NCI-H2227 (cell line): ENCODE measurements around the gene RANBP17.
"Not testable (repeated sequence)": the region's sequence is repeated elsewhere in the genome, so short reads cannot be mapped to it uniquely, and the experiment has no call there.

ENCODE experiments used
- DNase-seq: peaks from one replicate; lab custom pipeline; 2025; ENCODE audit not compliant: unreplicated experiment; lab: John Stamatoyannopoulos, UW

Gene RANBP17

GRCh38 chr5:170861917-170862766, at the start of gene RANBP17:
RANBP17 (plus strand) TSS chr5:170862018.
- DNase-seq: peak; percentile 85

- DNase-seq: no peak
These were observed 48.6 kb upstream of the RANBP17 start for GRCh38 chr5:170813231-170813630.

DNA sequence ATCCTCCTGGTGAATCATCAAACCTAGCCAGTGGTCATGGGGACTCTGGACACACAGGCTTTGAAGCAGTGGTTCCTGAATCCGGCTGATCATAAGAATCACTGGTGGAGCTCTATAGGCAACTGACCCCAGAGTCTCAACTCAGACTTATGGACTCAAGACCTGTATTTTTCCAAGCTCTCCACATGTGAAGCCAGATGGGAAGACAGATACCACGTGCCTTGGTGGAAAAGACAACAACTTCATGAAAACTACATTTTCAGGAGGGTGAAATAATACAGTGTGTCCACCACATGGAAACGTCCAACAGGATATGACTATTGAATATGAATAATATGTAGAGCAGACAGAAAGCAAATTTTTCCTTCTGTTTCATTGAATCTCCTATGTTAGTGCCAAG, 44.6 kb upstream of the RANBP17 start:
- DNase-seq: no peak

DNA sequence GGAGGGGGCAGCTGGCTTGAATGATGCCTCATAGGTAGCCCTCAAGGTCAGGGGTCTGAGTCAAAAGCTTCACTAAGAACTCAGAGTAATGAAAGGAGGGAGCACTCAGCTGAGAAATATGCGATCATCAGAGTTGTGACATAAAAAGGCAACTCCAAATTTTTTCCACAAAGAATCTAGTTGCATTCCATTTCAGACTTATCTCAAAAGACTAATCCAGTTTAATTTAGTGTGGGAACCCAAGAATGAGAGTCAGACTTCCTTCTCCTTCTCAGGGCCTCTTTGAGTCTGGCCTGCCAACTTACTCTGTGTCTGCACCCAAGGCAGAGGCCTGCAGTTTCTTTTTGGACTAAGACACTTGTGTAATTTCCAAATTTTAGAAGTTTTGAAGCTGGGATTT, 43.6 kb upstream of the RANBP17 start:
- DNase-seq: no peak

GRCh38 chr5:170819824-170820223, 42.0 kb upstream of the RANBP17 start:
- DNase-seq: no peak

- no peak for DNase-seq
These were observed 40.5 kb upstream of the RANBP17 start for GRCh38 chr5:170821257-170821800.

DNA sequence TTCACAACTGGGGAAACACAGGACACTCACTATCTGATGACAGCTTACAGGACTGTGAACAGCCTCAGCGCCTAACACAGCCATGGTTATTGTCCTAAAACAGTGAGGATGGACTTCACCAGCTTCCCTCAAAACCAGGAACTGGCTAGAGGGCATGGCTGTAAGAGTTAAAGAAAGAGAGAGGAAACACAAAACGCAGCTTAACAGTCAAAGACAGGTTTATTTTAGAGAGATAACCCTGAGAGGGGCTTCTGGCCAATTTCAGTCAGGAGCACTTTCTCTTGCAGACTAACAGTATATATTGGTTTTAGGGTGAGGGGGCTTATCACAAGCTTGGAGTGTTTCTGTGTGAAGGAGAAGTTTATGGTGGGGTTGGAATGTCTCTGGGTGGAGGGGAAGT, 35.7 kb upstream of the RANBP17 start:
- DNase-seq: no peak

DNA sequence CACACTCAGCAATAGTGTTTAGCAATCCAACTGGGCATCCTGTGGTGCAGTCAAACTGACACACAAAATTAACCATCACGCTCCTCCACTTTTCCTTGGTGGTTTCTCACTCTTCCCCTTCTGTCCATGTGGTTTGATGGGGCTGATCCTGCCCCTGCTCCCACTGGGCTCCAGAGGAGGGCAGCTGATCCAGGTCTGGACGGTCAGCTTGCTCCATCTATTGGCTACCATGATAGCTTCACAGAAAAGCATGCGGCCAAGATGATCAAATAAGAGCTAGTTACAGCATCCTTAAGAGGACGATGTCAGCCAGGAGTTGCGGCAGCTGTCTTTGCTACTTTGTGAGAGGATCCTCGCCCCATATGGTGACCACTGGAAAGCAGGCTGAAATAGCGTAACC, 29.6 kb upstream of the RANBP17 start:
- DNase-seq: no peak

DNA sequence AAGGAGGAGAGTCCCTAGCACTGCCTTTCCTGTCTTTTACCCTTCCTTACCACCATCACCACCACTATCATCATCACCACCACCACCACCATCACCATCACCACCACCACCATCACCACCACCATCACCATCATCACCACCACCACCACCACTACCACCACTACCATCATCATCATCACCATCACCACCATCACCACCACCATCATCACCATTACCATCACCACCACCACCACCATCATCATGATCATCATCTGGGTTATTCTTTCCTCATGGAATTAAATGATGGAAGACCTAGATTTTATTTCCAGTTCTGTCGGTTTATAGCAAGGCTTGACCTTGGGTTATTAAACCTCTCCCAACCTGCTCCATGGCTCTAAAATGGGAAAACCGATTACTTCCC, 27.8 kb upstream of the RANBP17 start:
- DNase-seq: not testable (repeated sequence)

DNA sequence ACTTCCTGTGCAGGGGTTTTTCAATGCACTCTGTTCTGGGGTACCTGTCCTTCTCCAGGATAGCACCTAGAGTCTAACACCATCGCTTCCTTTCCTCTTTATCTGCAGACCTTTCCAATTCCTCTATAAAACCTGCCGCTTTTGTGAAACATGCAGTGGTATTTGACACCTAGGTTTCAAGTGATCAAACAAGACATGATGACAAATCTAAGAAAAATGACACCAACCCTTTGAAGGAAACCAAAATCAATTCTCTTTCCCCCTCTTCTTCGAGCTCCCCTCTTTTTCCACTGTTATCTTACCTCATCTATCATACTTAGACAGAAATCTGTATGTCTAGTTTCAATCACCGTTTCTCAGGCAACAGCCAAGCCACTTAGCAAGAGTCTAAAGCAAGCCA, 25.6 kb upstream of the RANBP17 start:
- DNase-seq: no peak

- no peak for DNase-seq
These were observed 17.9 kb upstream of the RANBP17 start for GRCh38 chr5:170843870-170844269.

GRCh38 chr5:170844651-170845050, 17.2 kb upstream of the RANBP17 start:
- no peak for DNase-seq

- DNase-seq: no peak
These were observed 15.4 kb upstream of the RANBP17 start for GRCh38 chr5:170846416-170846815.

DNA sequence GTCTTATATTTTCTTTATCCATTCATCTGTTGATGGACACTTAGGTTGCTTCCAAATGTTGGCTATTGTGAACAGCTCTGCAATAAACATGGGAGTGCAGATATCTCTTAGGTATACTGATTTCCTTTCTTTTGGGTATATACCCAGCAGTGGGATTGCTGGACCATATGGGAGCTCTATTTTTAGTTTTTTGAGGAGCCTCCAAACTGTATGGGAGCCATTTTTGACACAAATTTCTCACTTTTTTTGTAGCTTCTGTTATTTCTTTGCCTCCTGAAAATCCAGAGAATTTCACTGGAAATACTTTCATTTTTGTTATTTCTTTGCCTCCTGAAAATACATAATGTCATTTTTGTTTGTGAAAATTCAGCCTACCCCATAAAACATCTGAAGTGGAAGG, 15.0 kb upstream of the RANBP17 start:
- no peak for DNase-seq

- DNase-seq: no peak
These were observed 13.8 kb upstream of the RANBP17 start for GRCh38 chr5:170848033-170848432.

GRCh38 chr5:170849374-170849773, 12.4 kb upstream of the RANBP17 start:
- no peak for DNase-seq

- no peak for DNase-seq
These were observed 7.3 kb upstream of the RANBP17 start for GRCh38 chr5:170854566-170854965.

GRCh38 chr5:170857066-170857465, 4.8 kb upstream of the RANBP17 start:
- no peak for DNase-seq

DNA sequence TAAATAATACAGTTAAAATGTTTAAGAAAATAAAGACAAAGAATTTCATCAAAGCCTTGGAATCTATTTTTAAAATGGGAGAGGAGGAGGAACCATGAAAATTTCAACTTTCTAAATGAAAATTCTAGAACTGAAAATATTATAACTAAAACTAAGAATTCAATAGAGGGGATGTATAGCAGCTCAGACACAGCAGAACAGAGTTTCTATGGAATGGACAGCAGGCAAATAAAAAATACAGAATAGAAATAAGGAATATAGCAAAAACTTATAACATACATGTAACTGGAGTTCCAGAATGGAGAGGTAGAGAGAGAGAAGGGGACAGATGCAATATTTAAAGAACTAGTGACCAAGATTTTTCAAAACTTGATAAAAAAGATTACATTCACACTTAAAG, 1.4 kb upstream of the RANBP17 start:
- DNase-seq: no peak

DNA sequence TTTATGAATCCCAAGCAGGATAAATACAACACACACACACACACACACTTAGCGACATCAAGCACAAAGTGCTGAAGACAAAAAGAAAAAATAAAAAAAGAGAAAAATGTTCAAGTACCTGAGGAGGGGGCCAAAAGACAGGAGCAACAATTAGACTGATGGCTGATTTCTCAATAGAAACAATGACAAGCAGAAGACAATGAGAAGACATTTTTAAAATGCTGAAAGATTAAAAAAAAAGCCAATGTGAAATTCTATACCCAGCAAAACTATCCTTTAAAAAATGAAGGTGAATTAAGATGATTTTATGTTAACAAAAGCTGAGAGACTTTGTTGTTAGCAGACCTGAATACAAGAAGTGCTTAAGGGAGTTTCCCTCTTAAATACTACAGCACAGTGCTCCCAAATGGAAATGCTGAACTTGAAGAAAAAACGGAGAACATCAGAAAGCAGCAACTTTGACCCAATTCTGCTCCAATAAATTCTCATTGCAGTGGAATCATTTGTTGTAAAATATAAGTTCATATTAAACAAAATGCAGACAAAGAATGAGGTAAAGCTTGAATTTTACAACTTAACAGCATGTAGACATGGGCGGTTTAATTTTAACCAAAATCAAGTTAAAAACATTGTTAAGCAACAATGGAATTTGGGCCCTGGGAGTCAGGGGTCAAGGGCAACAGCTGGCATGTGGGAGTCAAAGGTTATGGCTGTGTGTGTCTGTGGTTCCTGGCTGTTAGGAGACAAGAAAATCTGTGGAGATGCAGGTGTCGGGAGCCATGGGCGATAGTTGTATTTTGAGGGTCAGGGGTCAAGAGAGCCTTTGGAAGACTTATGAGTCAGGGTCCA, 776 bp upstream of the RANBP17 start:
- DNase-seq: no peak

DNA sequence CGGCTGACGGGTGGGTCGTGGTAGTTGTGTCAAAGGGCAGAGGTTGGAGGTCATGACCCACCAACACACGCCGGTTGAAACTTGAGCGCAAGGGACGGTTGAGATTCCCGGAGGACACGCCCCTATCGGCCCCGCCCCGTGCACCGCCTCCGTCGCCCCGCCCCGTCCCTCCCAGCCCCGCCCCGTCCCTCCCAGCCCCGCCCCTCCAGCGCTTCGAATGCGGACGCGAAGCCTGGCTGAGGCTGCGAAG, 226 bp upstream of the RANBP17 start:
- no peak for DNase-seq

DNA sequence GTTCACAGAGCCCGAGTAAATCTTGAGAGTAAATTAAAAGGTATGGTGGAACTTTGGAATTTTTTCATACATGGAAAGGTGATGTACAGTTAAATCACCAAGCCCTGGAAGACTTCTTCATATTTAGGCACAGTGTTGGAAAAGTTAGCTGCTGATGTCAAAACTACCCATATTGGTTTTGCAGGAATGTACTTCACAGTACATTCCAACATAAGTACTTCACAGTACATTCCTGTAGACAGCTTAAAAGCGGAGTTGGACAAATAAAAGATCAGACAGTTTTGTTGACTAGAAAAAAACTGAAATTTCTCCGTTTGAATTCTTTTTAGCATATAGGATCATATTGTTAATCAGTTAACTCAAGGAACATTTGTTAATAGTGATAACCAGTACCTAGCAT, 1.8 kb downstream of the RANBP17 start:
- no peak for DNase-seq
